Measurements from ENCODE around the gene RASGRP1.

DNA sequence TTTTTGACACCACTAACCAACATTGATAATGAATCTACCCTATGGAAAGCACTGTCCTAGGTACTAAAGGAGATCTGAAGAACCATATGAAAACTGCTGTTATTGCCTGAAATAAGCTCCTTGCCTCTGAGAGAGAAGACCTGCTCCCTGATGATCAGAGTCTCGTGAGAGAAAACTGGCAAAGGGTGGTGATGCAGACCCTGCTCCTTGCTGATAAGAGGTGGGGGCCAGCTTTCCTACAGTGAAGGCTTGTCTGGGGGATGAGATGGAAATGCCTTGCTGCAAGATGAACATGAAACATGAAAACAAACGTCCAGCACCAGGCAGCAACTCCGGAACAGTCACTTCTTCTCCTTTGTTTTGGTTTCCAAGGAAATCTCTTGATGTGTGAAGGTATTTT lies 31.9 kb downstream of the RASGRP1 start:
- no peak for TF ChIP-seq POLR2A (IDR thresholded peaks at IDR 0.05)
- TF ChIP-seq, protein P1, sequence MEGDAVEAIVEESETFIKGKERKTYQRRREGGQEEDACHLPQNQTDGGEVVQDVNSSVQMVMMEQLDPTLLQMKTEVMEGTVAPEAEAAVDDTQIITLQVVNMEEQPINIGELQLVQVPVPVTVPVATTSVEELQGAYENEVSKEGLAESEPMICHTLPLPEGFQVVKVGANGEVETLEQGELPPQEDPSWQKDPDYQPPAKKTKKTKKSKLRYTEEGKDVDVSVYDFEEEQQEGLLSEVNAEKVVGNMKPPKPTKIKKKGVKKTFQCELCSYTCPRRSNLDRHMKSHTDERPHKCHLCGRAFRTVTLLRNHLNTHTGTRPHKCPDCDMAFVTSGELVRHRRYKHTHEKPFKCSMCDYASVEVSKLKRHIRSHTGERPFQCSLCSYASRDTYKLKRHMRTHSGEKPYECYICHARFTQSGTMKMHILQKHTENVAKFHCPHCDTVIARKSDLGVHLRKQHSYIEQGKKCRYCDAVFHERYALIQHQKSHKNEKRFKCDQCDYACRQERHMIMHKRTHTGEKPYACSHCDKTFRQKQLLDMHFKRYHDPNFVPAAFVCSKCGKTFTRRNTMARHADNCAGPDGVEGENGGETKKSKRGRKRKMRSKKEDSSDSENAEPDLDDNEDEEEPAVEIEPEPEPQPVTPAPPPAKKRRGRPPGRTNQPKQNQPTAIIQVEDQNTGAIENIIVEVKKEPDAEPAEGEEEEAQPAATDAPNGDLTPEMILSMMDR (IDR thresholded peaks at IDR 0.05): no peak

Data from testis (tissue), 2 donors.